Measurements from ENCODE around the gene E2F6.
A peak's percentile ranks its signal among the peaks of the same experiment; 100 is the strongest.

The E2F6 gene

GRCh38 chr2:11467749-11468148 is 1.8 kb upstream of the E2F6 start:
- DNase-seq, result no peak
- intact Hi-C loops (cut with DNase I), result no loop called here

GRCh38 chr2:11467129-11467649 is 1.2 kb upstream of the E2F6 start:
- intact Hi-C loops (cut with DNase I), result no loop called here
- DNase-seq, result peak in 1 of 42 donors; percentile 30

- intact Hi-C loops (cut with DNase I), result no loop called here
- peak in 1 of 42 donors; percentile 19 for DNase-seq
Observed at GRCh38 chr2:11466307-11467128, 557 bp upstream of the E2F6 start.

- peak in 1 of 42 donors; percentile 35 for DNase-seq
- intact Hi-C loops (cut with DNase I), result no loop called here
Observed at GRCh38 chr2:11465110-11465484, 864 bp downstream of the E2F6 start.

- intact Hi-C loops (cut with DNase I), result no loop called here
- peak in 1 of 42 donors; percentile 25 for DNase-seq
Observed at GRCh38 chr2:11459816-11460215, 6.1 kb downstream of the E2F6 start.

- DNase-seq, result peak in 1 of 42 donors; percentile 31
Observed at GRCh38 chr2:11458753-11459152, 7.2 kb downstream of the E2F6 start.

GRCh38 chr2:11457935-11458334 is 8.0 kb downstream of the E2F6 start:
- intact Hi-C loops (cut with DNase I), result no loop called here
- DNase-seq, result no peak

More at GRCh38 chr2:11458753-11459152, 7.2 kb downstream of the E2F6 start:
- intact Hi-C loops (cut with DNase I), result no loop called here

- DNase-seq, result no peak
- intact Hi-C loops (cut with DNase I), result no loop called here
Observed at GRCh38 chr2:11456251-11456650, 9.7 kb downstream of the E2F6 start.

GRCh38 chr2:11454824-11455223 is 11.1 kb downstream of the E2F6 start:
- intact Hi-C loops (cut with DNase I), result no loop called here
- peak in 1 of 42 donors; percentile 8 for DNase-seq

- intact Hi-C loops (cut with DNase I), result no loop called here
- DNase-seq, result peak in 1 of 42 donors; percentile 36
Observed at GRCh38 chr2:11450791-11451190, 15.2 kb downstream of the E2F6 start.

GRCh38 chr2:11446733-11447248 is 19.2 kb downstream of the E2F6 start:
- intact Hi-C loops (cut with DNase I), result no loop called here
- DNase-seq, result peak in 41 of 42 donors; percentile 27 to 84 (median 66)

- peak in 4 of 42 donors; percentile 17 to 31 (median 24) for DNase-seq
- intact Hi-C loops (cut with DNase I), result no loop called here
Observed at GRCh38 chr2:11444737-11445136, 21.2 kb downstream of the E2F6 start.

GRCh38 chr2:11438555-11439080 is 27.3 kb downstream of the E2F6 start:
- no peak for DNase-seq
- intact Hi-C loops (cut with DNase I), result no loop called here

- DNase-seq, result no peak
- intact Hi-C loops (cut with DNase I), result no loop called here
Observed at GRCh38 chr2:11437602-11438001, 28.4 kb downstream of the E2F6 start.

GRCh38 chr2:11435036-11435435 is 30.9 kb downstream of the E2F6 start:
- intact Hi-C loops (cut with DNase I), result no loop called here
- DNase-seq, result peak; percentile 36 to 92 (median 66)

GRCh38 chr2:11434443-11434842 is 31.5 kb downstream of the E2F6 start:
- no peak for DNase-seq
- intact Hi-C loops (cut with DNase I), result no loop called here

- intact Hi-C loops (cut with DNase I), result no loop called here
- no peak for DNase-seq
Observed at GRCh38 chr2:11433822-11434221, 32.1 kb downstream of the E2F6 start.

GRCh38 chr2:11430729-11431128 is 35.2 kb downstream of the E2F6 start:
- intact Hi-C loops (cut with DNase I), result no loop called here
- no peak for DNase-seq

- intact Hi-C loops (cut with DNase I), result no loop called here
- no peak for DNase-seq
Observed at GRCh38 chr2:11427224-11427623, 38.7 kb downstream of the E2F6 start.

GRCh38 chr2:11422901-11423435 is 43.0 kb downstream of the E2F6 start:
- intact Hi-C loops (cut with DNase I), result no loop called here
- DNase-seq, result no peak

Data from head of caudate nucleus (tissue), 42 donors.